ENCODE measurements around the gene ARHGEF1. TPM values are rescaled to one million over a fixed set of nuclear protein-coding genes. Genes with fewer than 3 reads are reported as not detected.

The ARHGEF1 gene
- total and polyA plus RNA-seq, 9 donors: 17.2 to 54.5 (median 47.3) TPM

- 89% methylated on average over 4 of the region's 6 CpGs for WGBS (ENCODE audit: insufficient coverage)
- H3K27ac ChIP-seq (ENCODE audit: low read length): no peak overlapping the region
- peaks cover 5% of the 10 kb centered on the region for H3K4me1 ChIP-seq (ENCODE audit: control insufficient read depth, insufficient read depth, low read length)
- no peaks in the 10 kb centered on the region for H3K9me3 ChIP-seq (replicated peaks; ENCODE audit: control insufficient read depth, low read depth, low read length)
- no peak overlapping the region for H3K4me3 ChIP-seq (ENCODE audit: low read length)
- H3K27me3 ChIP-seq (ENCODE audit: control insufficient read depth, insufficient read depth, low read length): peaks cover 98% of the 10 kb centered on the region
- no peak for DNase-seq
- H3K36me3 ChIP-seq (ENCODE audit: control insufficient read depth, insufficient read depth, low read length): no peaks in the 10 kb centered on the region
Observed at GRCh38 chr19:41918095-41918494, 35.1 kb downstream of the ARHGEF1 start.

- peaks cover 5% of the 10 kb centered on the region for H3K4me1 ChIP-seq (ENCODE audit: control insufficient read depth, insufficient read depth, low read length)
- H3K27me3 ChIP-seq (ENCODE audit: control insufficient read depth, insufficient read depth, low read length): peaks cover 96% of the 10 kb centered on the region
- H3K9me3 ChIP-seq (replicated peaks; ENCODE audit: control insufficient read depth, low read depth, low read length): no peaks in the 10 kb centered on the region
- no peak overlapping the region for H3K27ac ChIP-seq (ENCODE audit: low read length)
- 78% methylated on average over 5 of the region's 5 CpGs for WGBS (ENCODE audit: insufficient coverage)
- no peak for DNase-seq
- H3K4me3 ChIP-seq (ENCODE audit: low read length): no peak overlapping the region
- no peaks in the 10 kb centered on the region for H3K36me3 ChIP-seq (ENCODE audit: control insufficient read depth, insufficient read depth, low read length)
Observed at GRCh38 chr19:41918653-41919244, 35.8 kb downstream of the ARHGEF1 start.

GRCh38 chr19:41919948-41920712, 37.1 kb downstream of the ARHGEF1 start:
- Histone ChIP-seq H3K36me3 (ENCODE audit: control insufficient read depth, insufficient read depth, low read length) (no peaks in the 10 kb centered on the region), H3K27me3 (ENCODE audit: control insufficient read depth, insufficient read depth, low read length) (peaks cover 95% of the 10 kb centered on the region), H3K4me3 (ENCODE audit: low read length) (no peak overlapping the region), H3K27ac (ENCODE audit: low read length) (no peak overlapping the region), H3K9me3 (replicated peaks; ENCODE audit: control insufficient read depth, low read depth, low read length) (no peaks in the 10 kb centered on the region), H3K4me1 (ENCODE audit: control insufficient read depth, insufficient read depth, low read length) (peaks cover 5% of the 10 kb centered on the region)
- no peak for DNase-seq
- WGBS (ENCODE audit: insufficient coverage): 87% methylated on average over 33 of the region's 33 CpGs

- Histone ChIP-seq H3K36me3 (ENCODE audit: control insufficient read depth, insufficient read depth, low read length) (no peaks in the 10 kb centered on the region), H3K4me3 (ENCODE audit: low read length) (no peak overlapping the region), H3K27me3 (ENCODE audit: control insufficient read depth, insufficient read depth, low read length) (peaks cover 95% of the 10 kb centered on the region), H3K9me3 (replicated peaks; ENCODE audit: control insufficient read depth, low read depth, low read length) (no peaks in the 10 kb centered on the region), H3K27ac (ENCODE audit: low read length) (no peak overlapping the region), H3K4me1 (ENCODE audit: control insufficient read depth, insufficient read depth, low read length) (peaks cover 5% of the 10 kb centered on the region)
- 3% methylated on average over 17 of the region's 26 CpGs for WGBS (ENCODE audit: insufficient coverage)
- DNase-seq: no peak
Observed at GRCh38 chr19:41920882-41921576, 38.0 kb downstream of the ARHGEF1 start.

GRCh38 chr19:41921577-41922576, 38.9 kb downstream of the ARHGEF1 start:
- Histone ChIP-seq H3K27me3 (ENCODE audit: control insufficient read depth, insufficient read depth, low read length) (peaks cover 95% of the 10 kb centered on the region), H3K9me3 (replicated peaks; ENCODE audit: control insufficient read depth, low read depth, low read length) (no peaks in the 10 kb centered on the region), H3K4me3 (ENCODE audit: low read length) (no peak overlapping the region), H3K36me3 (ENCODE audit: control insufficient read depth, insufficient read depth, low read length) (no peaks in the 10 kb centered on the region), H3K4me1 (ENCODE audit: control insufficient read depth, insufficient read depth, low read length) (peaks cover 5% of the 10 kb centered on the region), H3K27ac (ENCODE audit: low read length) (no peak overlapping the region)
- WGBS (ENCODE audit: insufficient coverage): under 1% methylated on average over 16 of the region's 22 CpGs
- no peak for DNase-seq

GRCh38 chr19:41922585-41922984, 39.6 kb downstream of the ARHGEF1 start:
- 3% methylated on average over 7 of the region's 18 CpGs for WGBS (ENCODE audit: insufficient coverage)

GRCh38 chr19:41923045-41923788, 40.2 kb downstream of the ARHGEF1 start:
- Histone ChIP-seq H3K27me3 (ENCODE audit: control insufficient read depth, insufficient read depth, low read length) (peaks cover 93% of the 10 kb centered on the region), H3K4me1 (ENCODE audit: control insufficient read depth, insufficient read depth, low read length) (peaks cover 5% of the 10 kb centered on the region), H3K36me3 (ENCODE audit: control insufficient read depth, insufficient read depth, low read length) (no peaks in the 10 kb centered on the region), H3K27ac (ENCODE audit: low read length) (no peak overlapping the region), H3K9me3 (replicated peaks; ENCODE audit: control insufficient read depth, low read depth, low read length) (no peaks in the 10 kb centered on the region), H3K4me3 (ENCODE audit: low read length) (no peak overlapping the region)
- WGBS (ENCODE audit: insufficient coverage): 43% methylated on average over 2 of the region's 6 CpGs
- no peak for DNase-seq

More at GRCh38 chr19:41922585-41922984, 39.6 kb downstream of the ARHGEF1 start:
- Histone ChIP-seq H3K9me3 (replicated peaks; ENCODE audit: control insufficient read depth, low read depth, low read length) (no peaks in the 10 kb centered on the region), H3K36me3 (ENCODE audit: control insufficient read depth, insufficient read depth, low read length) (no peaks in the 10 kb centered on the region), H3K27ac (ENCODE audit: low read length) (no peak overlapping the region), H3K4me3 (ENCODE audit: low read length) (no peak overlapping the region), H3K27me3 (ENCODE audit: control insufficient read depth, insufficient read depth, low read length) (peaks cover 95% of the 10 kb centered on the region), H3K4me1 (ENCODE audit: control insufficient read depth, insufficient read depth, low read length) (peaks cover 5% of the 10 kb centered on the region)
- no peak for DNase-seq

GRCh38 chr19:41924151-41925145, 41.5 kb downstream of the ARHGEF1 start:
- Histone ChIP-seq H3K27ac (ENCODE audit: low read length) (no peak overlapping the region), H3K27me3 (ENCODE audit: control insufficient read depth, insufficient read depth, low read length) (peaks cover 94% of the 10 kb centered on the region), H3K9me3 (replicated peaks; ENCODE audit: control insufficient read depth, low read depth, low read length) (no peaks in the 10 kb centered on the region), H3K4me1 (ENCODE audit: control insufficient read depth, insufficient read depth, low read length) (peaks cover 11% of the 10 kb centered on the region), H3K36me3 (ENCODE audit: control insufficient read depth, insufficient read depth, low read length) (no peaks in the 10 kb centered on the region), H3K4me3 (ENCODE audit: low read length) (no peak overlapping the region)
- whole genome bisulfite sequencing (ENCODE audit: insufficient coverage): 24% methylated on average over 9 of the region's 13 CpGs
- DNase-seq: no peak

Data from muscle of leg (tissue), 11 donors.